Chondrocyte (in vitro differentiated cells): Measurements from ENCODE around the gene TECPR2. TPM values are rescaled to one million over a fixed set of nuclear protein-coding genes. Genes with fewer than 3 reads are reported as not detected.
"Not testable (repeated sequence)": the region's sequence is repeated elsewhere in the genome, so short reads cannot be mapped to it uniquely, and the experiment has no call there.

Experiments
- DNase-seq: peaks from one replicate; pipeline ENCODE4 v3.0.0; 2021; ENCODE audit warnings: mixed read lengths, low spot score
- H3K27ac Mint-ChIP-seq: one replicate; pipeline ENCODE4 v1.8.0; 2021; ENCODE audit warnings: mild to moderate bottlenecking, moderate library complexity, mixed read lengths; ENCODE audit not compliant: unreplicated experiment
- H3K27me3 Mint-ChIP-seq: 2 replicates; pipeline ENCODE4 v1.8.0; 2021; ENCODE audit warnings: low read depth, mixed read lengths
- H3K36me3 Mint-ChIP-seq: 2 replicates; pipeline ENCODE4 v1.8.0; 2021; ENCODE audit warnings: low read depth, mixed read lengths
- H3K4me1 Mint-ChIP-seq: 2 replicates; pipeline ENCODE4 v1.8.0; 2021; ENCODE audit warnings: low read depth, mild to moderate bottlenecking, mixed read lengths
- H3K4me3 Mint-ChIP-seq: one replicate; pipeline ENCODE4 v1.8.0; 2021; ENCODE audit warnings: mild to moderate bottlenecking, moderate library complexity, mixed read lengths; ENCODE audit not compliant: unreplicated experiment
- H3K9me3 Mint-ChIP-seq: 2 replicates; pipeline ENCODE4 v1.8.0; 2021; ENCODE audit warnings: low read depth, mixed read lengths
- total RNA-seq: library from RNA; stranded (reverse); gene quantifications from 3 replicates; pipeline ENCODE4 v1.2.1, GENCODE V29; 2021
- TF ChIP-seq, protein P1 (sequence below): fragments of 200-600 bp; sonication (generic); IDR thresholded peaks from 2 replicates; pipeline ENCODE4 v1.5.0; 2021; ENCODE audit warnings: antibody characterized with exemption, mild to moderate bottlenecking, moderate library complexity

TECPR2 gene
- total RNA-seq, 1 donor from 2014 or later: 32.2 TPM

DNA sequence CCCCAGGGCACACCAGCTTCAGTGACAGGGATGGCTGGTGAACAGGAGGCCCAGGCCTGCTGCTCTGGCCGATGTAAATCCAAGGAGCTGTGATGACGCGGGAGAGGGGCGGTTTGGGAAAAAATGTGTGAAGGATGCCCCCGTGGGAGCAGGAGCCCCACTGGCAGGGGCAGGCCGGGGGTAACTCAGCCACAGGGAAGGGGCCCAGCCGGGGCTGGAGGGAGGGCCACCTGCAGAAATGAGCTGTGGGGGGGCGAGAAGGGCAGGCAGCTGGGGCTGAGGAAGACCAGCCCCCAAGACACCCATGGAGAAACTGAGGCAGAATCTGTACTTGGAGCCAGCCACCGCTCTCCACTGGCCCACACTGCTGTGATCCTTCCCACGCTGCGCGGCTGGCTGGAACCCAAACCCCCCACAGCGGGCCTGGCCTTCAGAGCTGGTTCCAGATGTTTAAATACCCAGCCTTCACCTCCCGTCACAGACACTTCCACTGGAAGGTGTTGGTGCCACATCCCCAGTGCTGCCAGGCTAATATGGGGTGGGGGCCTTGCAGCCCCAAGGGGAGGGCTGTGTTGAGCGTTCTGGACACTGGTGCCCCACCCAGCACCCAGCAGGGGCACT, 175.3 kb downstream of the TECPR2 start:
- Mint-ChIP-seq H3K4me3 (no peak overlapping the region), H3K36me3 (no peaks in the 10 kb centered on the region), H3K27ac (no peak overlapping the region), H3K27me3 (no peaks in the 10 kb centered on the region), H3K9me3 (no peaks in the 10 kb centered on the region), H3K4me1 (peaks cover 3% of the 10 kb centered on the region)
- TF ChIP-seq, protein P1, sequence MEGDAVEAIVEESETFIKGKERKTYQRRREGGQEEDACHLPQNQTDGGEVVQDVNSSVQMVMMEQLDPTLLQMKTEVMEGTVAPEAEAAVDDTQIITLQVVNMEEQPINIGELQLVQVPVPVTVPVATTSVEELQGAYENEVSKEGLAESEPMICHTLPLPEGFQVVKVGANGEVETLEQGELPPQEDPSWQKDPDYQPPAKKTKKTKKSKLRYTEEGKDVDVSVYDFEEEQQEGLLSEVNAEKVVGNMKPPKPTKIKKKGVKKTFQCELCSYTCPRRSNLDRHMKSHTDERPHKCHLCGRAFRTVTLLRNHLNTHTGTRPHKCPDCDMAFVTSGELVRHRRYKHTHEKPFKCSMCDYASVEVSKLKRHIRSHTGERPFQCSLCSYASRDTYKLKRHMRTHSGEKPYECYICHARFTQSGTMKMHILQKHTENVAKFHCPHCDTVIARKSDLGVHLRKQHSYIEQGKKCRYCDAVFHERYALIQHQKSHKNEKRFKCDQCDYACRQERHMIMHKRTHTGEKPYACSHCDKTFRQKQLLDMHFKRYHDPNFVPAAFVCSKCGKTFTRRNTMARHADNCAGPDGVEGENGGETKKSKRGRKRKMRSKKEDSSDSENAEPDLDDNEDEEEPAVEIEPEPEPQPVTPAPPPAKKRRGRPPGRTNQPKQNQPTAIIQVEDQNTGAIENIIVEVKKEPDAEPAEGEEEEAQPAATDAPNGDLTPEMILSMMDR: no peak
- DNase-seq: no peak

DNA sequence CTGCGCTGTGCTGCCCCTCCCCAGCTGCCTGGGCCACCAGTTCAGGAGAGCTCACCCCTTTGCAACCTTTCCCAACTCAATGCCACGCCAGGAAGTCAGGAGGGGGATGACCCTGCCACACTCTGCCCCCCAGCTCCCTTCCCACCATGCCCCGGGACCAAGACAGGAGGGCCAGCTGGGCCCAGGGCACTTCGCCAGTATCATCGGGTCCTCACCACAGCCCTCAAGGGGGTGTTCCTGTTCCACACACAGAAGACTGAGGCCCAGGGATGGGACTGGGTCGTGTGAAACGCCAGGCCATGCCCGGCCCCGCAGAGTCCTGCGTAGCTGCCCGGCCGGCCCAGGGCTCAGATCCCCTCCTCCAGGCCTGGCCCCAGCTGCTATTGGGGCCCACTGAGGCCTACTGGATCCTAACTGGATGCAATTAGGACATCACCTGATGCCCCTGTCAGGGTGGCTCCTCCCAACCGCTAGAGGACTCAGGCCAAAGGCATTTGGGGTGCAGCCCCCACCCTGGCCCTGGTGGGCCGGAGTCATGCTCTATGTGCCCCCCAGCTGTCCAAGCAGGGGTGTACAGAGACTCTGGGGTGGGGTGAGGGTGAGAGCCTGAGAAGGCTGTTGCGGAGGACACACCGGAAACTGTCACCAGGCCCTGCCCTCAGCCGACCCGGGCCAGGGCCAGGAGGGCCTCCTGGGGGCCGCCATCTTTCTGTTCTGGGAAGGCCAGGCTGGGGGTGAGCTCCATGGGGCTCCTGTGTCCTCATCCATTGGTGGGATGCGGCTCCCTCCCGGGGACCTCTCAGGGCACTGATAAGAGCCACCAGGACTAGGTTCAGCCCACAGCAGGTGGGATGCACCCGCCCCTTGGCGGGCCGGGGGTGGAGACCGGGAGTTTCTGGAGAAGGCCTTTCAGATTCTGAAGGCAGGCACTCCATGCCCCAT, 176.1 kb downstream of the TECPR2 start:
- no peak overlapping the region for H3K27ac Mint-ChIP-seq
- no peaks in the 10 kb centered on the region for H3K36me3 Mint-ChIP-seq
- no peak overlapping the region for H3K4me3 Mint-ChIP-seq
- H3K9me3 Mint-ChIP-seq: no peaks in the 10 kb centered on the region
- TF ChIP-seq, protein P1: no peak
- peaks cover under 1% of the 10 kb centered on the region for H3K27me3 Mint-ChIP-seq
- peaks cover 4% of the 10 kb centered on the region for H3K4me1 Mint-ChIP-seq
- no peak for DNase-seq

DNA sequence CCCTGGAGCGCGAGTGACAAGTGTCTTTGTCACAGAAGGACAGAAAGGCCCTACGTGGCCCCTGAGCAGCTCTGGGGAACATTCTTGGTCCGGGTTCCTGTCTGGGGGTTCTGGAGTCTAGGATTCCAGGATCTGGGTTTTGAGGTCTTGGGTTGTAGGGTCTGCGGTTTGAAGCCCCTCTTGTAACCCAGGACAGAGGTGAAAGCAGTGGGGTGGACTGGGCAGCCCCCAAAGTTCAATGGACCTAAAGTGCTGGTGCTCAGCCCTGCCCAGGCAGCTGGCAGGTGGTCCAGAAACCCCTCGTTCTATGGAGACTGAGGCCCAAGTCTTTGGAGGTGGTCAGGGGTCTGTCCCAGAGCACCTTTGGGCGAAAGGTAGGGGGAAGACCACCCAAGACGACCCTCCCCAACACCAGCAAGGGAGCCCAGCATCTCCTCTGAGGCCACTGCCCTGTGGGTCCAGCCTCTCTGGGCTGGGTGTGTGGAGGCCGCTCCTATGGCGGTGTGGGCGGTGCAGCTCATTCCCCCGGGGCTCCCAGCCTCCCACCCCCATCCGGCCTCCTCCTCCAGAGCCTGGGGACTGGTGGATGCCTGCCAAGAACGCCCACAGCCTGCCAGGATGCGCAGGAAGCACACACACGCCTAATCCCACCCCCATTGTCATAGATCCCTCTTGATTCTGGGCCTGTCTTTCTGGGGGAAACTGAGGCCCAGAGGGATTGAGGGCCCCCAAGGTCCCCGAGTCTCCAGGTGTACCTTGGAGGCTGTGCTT, 177.0 kb downstream of the TECPR2 start:
- no peak overlapping the region for H3K27ac Mint-ChIP-seq
- H3K27me3 Mint-ChIP-seq: peaks cover 4% of the 10 kb centered on the region
- H3K4me3 Mint-ChIP-seq: no peak overlapping the region
- no peak for DNase-seq
- H3K36me3 Mint-ChIP-seq: no peaks in the 10 kb centered on the region
- TF ChIP-seq, protein P1: no peak
- peaks cover 7% of the 10 kb centered on the region for H3K4me1 Mint-ChIP-seq
- no peaks in the 10 kb centered on the region for H3K9me3 Mint-ChIP-seq

DNA sequence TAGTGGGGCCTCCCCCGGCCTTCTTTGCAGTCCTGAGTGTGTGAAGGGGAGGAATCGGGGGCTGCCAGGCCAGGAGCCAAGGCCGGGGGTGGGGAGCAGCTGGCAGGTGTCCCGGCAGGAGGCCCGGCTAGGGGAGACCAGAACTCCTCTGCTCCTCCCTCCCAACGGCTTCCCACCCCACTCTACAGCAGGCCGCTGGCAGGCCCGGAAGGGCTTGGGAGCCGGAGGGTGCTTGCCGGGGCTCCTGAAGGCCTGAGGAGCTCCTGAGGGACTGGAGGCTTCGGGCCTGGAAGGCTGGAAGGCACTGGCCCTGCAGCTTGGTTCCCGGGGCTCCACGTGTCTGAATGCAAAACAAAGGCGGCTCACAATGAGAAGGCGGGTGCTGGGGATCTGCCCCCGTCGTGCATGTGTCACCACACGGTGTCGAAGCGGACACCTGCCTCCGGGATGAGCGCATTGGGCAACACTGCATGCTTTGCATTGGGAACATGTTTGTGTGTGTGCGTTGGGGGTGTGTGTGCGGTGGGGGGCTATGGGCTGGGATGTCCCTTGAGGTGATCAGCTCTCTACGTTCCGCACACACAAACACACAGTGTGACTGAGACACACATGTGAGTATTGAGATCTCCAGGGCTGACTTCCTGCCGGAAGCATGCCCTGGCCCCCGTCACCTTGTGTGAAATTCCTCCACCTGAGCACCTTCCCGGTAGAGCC, 177.7 kb downstream of the TECPR2 start:
- Mint-ChIP-seq H3K4me1 (peaks cover 12% of the 10 kb centered on the region), H3K36me3 (no peaks in the 10 kb centered on the region), H3K27me3 (peaks cover 7% of the 10 kb centered on the region), H3K27ac (no peak overlapping the region), H3K4me3 (no peak overlapping the region), H3K9me3 (no peaks in the 10 kb centered on the region)
- TF ChIP-seq, protein P1: no peak
- DNase-seq: no peak

DNA sequence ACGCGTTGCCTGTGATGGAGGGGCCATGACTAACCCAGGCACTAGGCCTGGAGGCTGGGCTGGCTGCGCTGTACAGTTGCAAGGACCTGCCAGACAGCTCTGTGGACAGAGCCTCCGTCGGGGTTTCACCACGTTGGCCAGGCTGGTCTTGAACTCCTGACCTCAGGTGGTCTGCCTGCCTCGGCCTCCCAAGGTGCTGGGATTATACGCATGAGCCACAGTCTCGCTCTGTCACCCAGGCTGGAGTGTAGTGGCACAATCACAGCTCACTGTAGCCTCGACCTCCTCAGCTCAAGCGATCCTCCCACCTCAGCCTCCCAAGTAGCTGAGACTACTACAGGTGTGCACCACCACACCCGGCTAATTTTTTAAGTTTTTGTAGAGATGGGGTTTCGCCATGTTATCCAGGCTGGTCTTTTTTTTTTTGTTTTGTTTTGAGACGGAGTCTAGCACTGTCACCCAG, 178.3 kb downstream of the TECPR2 start:
- Mint-ChIP-seq H3K4me1 (peaks cover 17% of the 10 kb centered on the region), H3K27me3 (peaks cover 12% of the 10 kb centered on the region)
- not testable (repeated sequence) for DNase-seq, H3K27ac Mint-ChIP-seq, H3K4me3 Mint-ChIP-seq, H3K36me3 Mint-ChIP-seq, H3K9me3 Mint-ChIP-seq
